BLaER1 (cell line): ENCODE measurements around the gene PFDN5.

Experiments
- H3K27ac ChIP-seq: shearing (Covaris generic); formaldehyde crosslinking; 2 replicates; pipeline ENCODE4 v1.8.1; 2022
- H3K27me3 ChIP-seq: shearing (Covaris generic); formaldehyde crosslinking; 2 replicates; pipeline ENCODE4 v1.8.1; 2022
- H3K36me3 ChIP-seq: shearing (Covaris generic); formaldehyde crosslinking; 2 replicates; pipeline ENCODE4 v1.8.1; 2022
- H3K4me1 ChIP-seq: shearing (Covaris generic); formaldehyde crosslinking; 2 replicates; pipeline ENCODE4 v1.8.1; 2022
- H3K4me2 ChIP-seq: shearing (Covaris generic); formaldehyde crosslinking; 2 replicates; pipeline ENCODE4 v1.8.1; 2022
- H3K4me3 ChIP-seq: shearing (Covaris generic); formaldehyde crosslinking; 2 replicates; pipeline ENCODE4 v1.8.1; 2022
- H3K9ac ChIP-seq: shearing (Covaris generic); formaldehyde crosslinking; 2 replicates; pipeline ENCODE4 v1.8.1; 2022
- H3K9me3 ChIP-seq: shearing (Covaris generic); formaldehyde crosslinking; 2 replicates; pipeline ENCODE4 v1.8.1; 2022
- H4K20me1 ChIP-seq: shearing (Covaris generic); formaldehyde crosslinking; 2 replicates; pipeline ENCODE4 v1.8.1; 2022
- Cebpa-rat ChIP-seq: shearing (Covaris generic); IDR thresholded peaks from 2 replicates; pipeline ENCODE4 v1.8.1; 2022

The PFDN5 gene

GRCh38 chr12:53265783-53266182 lies 29.6 kb upstream of the PFDN5 start:
- peaks cover 33% of the 10 kb centered on the region for H3K4me1 ChIP-seq
- no peaks in the 10 kb centered on the region for H3K9me3 ChIP-seq
- H3K36me3 ChIP-seq, result peaks cover 18% of the 10 kb centered on the region
- no peak overlapping the region for H3K4me2 ChIP-seq
- H3K4me3 ChIP-seq, result no peak overlapping the region
- no peak overlapping the region for H3K27ac ChIP-seq
- H4K20me1 ChIP-seq, result 0 out of 2 replicates have a peak, but pooled peaks cover 7% of the 10 kb centered on the region
- no peak for TF ChIP-seq Cebpa-rat
- no peaks in the 10 kb centered on the region for H3K27me3 ChIP-seq
- no peak overlapping the region for H3K9ac ChIP-seq

- no peaks in the 10 kb centered on the region for H3K27me3 ChIP-seq
- H3K4me1 ChIP-seq, result peaks cover 40% of the 10 kb centered on the region
- peak overlapping the region; percentile 81 for H3K4me2 ChIP-seq
- peak overlapping the region; percentile 83 for H3K9ac ChIP-seq
- peaks cover 35% of the 10 kb centered on the region for H3K36me3 ChIP-seq
- peak overlapping the region; percentile 68 for H3K27ac ChIP-seq
- TF ChIP-seq Cebpa-rat, result no peak
- 0 out of 2 replicates have a peak, but pooled peaks cover 7% of the 10 kb centered on the region for H4K20me1 ChIP-seq
- no peaks in the 10 kb centered on the region for H3K9me3 ChIP-seq
- H3K4me3 ChIP-seq, result peak overlapping the region; percentile 74
Measured at GRCh38 chr12:53267306-53267998, 27.9 kb upstream of the PFDN5 start.

- peak within 1 kb of the TSS; percentile 74 for H3K4me3 ChIP-seq
Measured at GRCh38 chr12:53267999-53268629, 27.2 kb upstream of the PFDN5 start, which contains the start of gene ESPL1. ESPL1 (plus strand) TSS chr12:53268299; CDS start chr12:53268767, 468 bp downstream.

GRCh38 chr12:53268630-53269562 lies 26.4 kb upstream of the PFDN5 start:
- peak overlapping the region; percentile 83 for H3K9ac ChIP-seq
- no peaks in the 10 kb centered on the region for H3K9me3 ChIP-seq
- peaks cover 49% of the 10 kb centered on the region for H3K36me3 ChIP-seq
- peak overlapping the region; percentile 74 for H3K4me3 ChIP-seq
- peaks cover 44% of the 10 kb centered on the region for H3K4me1 ChIP-seq
- H3K4me2 ChIP-seq, result peak overlapping the region; percentile 81
- H3K27me3 ChIP-seq, result no peaks in the 10 kb centered on the region
- no peak for TF ChIP-seq Cebpa-rat
- peak overlapping the region; percentile 68 for H3K27ac ChIP-seq
- H4K20me1 ChIP-seq, result 0 out of 2 replicates have a peak, but pooled peaks cover 7% of the 10 kb centered on the region

More at GRCh38 chr12:53267999-53268629, 27.2 kb upstream of the PFDN5 start, which contains the start of gene ESPL1:
- Histone ChIP-seq H3K4me1 (peaks cover 44% of the 10 kb centered on the region), H4K20me1 (0 out of 2 replicates have a peak, but pooled peaks cover 7% of the 10 kb centered on the region), H3K27me3 (no peaks in the 10 kb centered on the region), H3K4me2 (peak within 1 kb of the TSS; percentile 81), H3K9ac (peak within 1 kb of the TSS; percentile 83), H3K9me3 (no peaks in the 10 kb centered on the region), H3K36me3 (peaks cover 42% of the 10 kb centered on the region), H3K27ac (peak within 1 kb of the TSS; percentile 68)
- no peak for TF ChIP-seq Cebpa-rat

GRCh38 chr12:53274445-53274844 lies 20.9 kb upstream of the PFDN5 start:
- Histone ChIP-seq H3K27me3 (no peaks in the 10 kb centered on the region), H3K4me2 (no peak overlapping the region), H3K4me3 (no peak overlapping the region), H3K4me1 (peaks cover 24% of the 10 kb centered on the region), H3K27ac (no peak overlapping the region), H3K36me3 (peaks cover 99% of the 10 kb centered on the region), H4K20me1 (0 out of 2 replicates have a peak, but pooled peaks cover 7% of the 10 kb centered on the region), H3K9ac (no peak overlapping the region), H3K9me3 (no peaks in the 10 kb centered on the region)
- TF ChIP-seq Cebpa-rat, result no peak

GRCh38 chr12:53276511-53276910 lies 18.8 kb upstream of the PFDN5 start:
- H3K27ac ChIP-seq, result no peak overlapping the region
- no peak overlapping the region for H3K4me2 ChIP-seq
- no peaks in the 10 kb centered on the region for H3K27me3 ChIP-seq
- TF ChIP-seq Cebpa-rat, result no peak
- no peaks in the 10 kb centered on the region for H4K20me1 ChIP-seq
- peaks cover 8% of the 10 kb centered on the region; the same call in 1 of the 2 replicates for H3K4me1 ChIP-seq
- H3K9ac ChIP-seq, result no peak overlapping the region
- no peaks in the 10 kb centered on the region for H3K9me3 ChIP-seq
- H3K36me3 ChIP-seq, result peaks cover 99% of the 10 kb centered on the region
- H3K4me3 ChIP-seq, result no peak overlapping the region

GRCh38 chr12:53277981-53278380 lies 17.4 kb upstream of the PFDN5 start:
- no peak overlapping the region for H3K4me2 ChIP-seq
- H3K9ac ChIP-seq, result peak overlapping the region; percentile 15; the same call in 1 of the 2 replicates

GRCh38 chr12:53279283-53279869 lies 16.0 kb upstream of the PFDN5 start:
- H3K36me3 ChIP-seq, result peaks cover 99% of the 10 kb centered on the region
- no peak overlapping the region for H3K4me2 ChIP-seq
- H3K9me3 ChIP-seq, result no peaks in the 10 kb centered on the region
- no peak overlapping the region for H3K4me3 ChIP-seq
- no peaks in the 10 kb centered on the region for H3K4me1 ChIP-seq
- no peak overlapping the region for H3K27ac ChIP-seq
- H3K27me3 ChIP-seq, result no peaks in the 10 kb centered on the region
- no peaks in the 10 kb centered on the region for H4K20me1 ChIP-seq
- no peak for TF ChIP-seq Cebpa-rat
- no peak overlapping the region for H3K9ac ChIP-seq

More at GRCh38 chr12:53277981-53278380, 17.4 kb upstream of the PFDN5 start:
- no peak overlapping the region for H3K4me3 ChIP-seq
- no peaks in the 10 kb centered on the region for H4K20me1 ChIP-seq
- H3K36me3 ChIP-seq, result peaks cover 99% of the 10 kb centered on the region
- H3K4me1 ChIP-seq, result no peaks in the 10 kb centered on the region
- no peak overlapping the region for H3K27ac ChIP-seq
- H3K9me3 ChIP-seq, result no peaks in the 10 kb centered on the region
- TF ChIP-seq Cebpa-rat, result no peak
- no peaks in the 10 kb centered on the region for H3K27me3 ChIP-seq

- Histone ChIP-seq H3K36me3 (peaks cover 99% of the 10 kb centered on the region), H3K9me3 (no peaks in the 10 kb centered on the region), H3K9ac (no peak overlapping the region), H3K4me3 (no peak overlapping the region), H3K4me1 (no peaks in the 10 kb centered on the region), H3K27me3 (no peaks in the 10 kb centered on the region), H3K4me2 (no peak overlapping the region), H4K20me1 (no peaks in the 10 kb centered on the region), H3K27ac (no peak overlapping the region)
- TF ChIP-seq Cebpa-rat, result no peak
Measured at GRCh38 chr12:53279888-53280498, 15.3 kb upstream of the PFDN5 start.
